Measurements from ENCODE around the gene AGR2. TPM values are rescaled to one million over a fixed set of nuclear protein-coding genes. Genes with fewer than 3 reads are reported as not detected.

Gene AGR2
- total RNA-seq, 1 donor from 2014 or later = 216 TPM

GRCh38 chr7:16812542-16813231 lies 7.9 kb upstream of the AGR2 start:
- no peak for DNase-seq (ENCODE audit: low spot score)

- no peak for DNase-seq (ENCODE audit: low spot score)
These were observed 6.8 kb upstream of the AGR2 start for GRCh38 chr7:16811551-16811950.

GRCh38 chr7:16810573-16810972 lies 5.8 kb upstream of the AGR2 start:
- no peak for DNase-seq (ENCODE audit: low spot score)

- DNase-seq (ENCODE audit: low spot score) = no peak
These were observed 5.3 kb upstream of the AGR2 start for GRCh38 chr7:16810112-16810511.

- no peak for DNase-seq (ENCODE audit: low spot score)
These were observed 642 bp upstream of the AGR2 start for GRCh38 chr7:16805441-16805840.

GRCh38 chr7:16803881-16804673 lies 722 bp downstream of the AGR2 start:
- no peak for DNase-seq (ENCODE audit: low spot score)

- no peak for DNase-seq (ENCODE audit: low spot score)
These were observed 1.7 kb downstream of the AGR2 start for GRCh38 chr7:16803125-16803524.

- no peak for DNase-seq (ENCODE audit: low spot score)
These were observed 3.2 kb downstream of the AGR2 start for GRCh38 chr7:16801579-16801978.

- no peak for DNase-seq (ENCODE audit: low spot score)
These were observed 3.7 kb downstream of the AGR2 start for GRCh38 chr7:16801111-16801542.

GRCh38 chr7:16795624-16796023 lies 9.2 kb downstream of the AGR2 start:
- DNase-seq (ENCODE audit: low spot score) = no peak

GRCh38 chr7:16794986-16795385 lies 9.8 kb downstream of the AGR2 start:
- no peak for DNase-seq (ENCODE audit: low spot score)

- no peak for DNase-seq (ENCODE audit: low spot score)
These were observed 12.7 kb downstream of the AGR2 start for GRCh38 chr7:16791905-16792698.

GRCh38 chr7:16791071-16791470 lies 13.7 kb downstream of the AGR2 start:
- no peak for DNase-seq (ENCODE audit: low spot score)

- DNase-seq (ENCODE audit: low spot score) = no peak
These were observed 17.7 kb downstream of the AGR2 start for GRCh38 chr7:16787127-16787526.

GRCh38 chr7:16786257-16786656 lies 18.5 kb downstream of the AGR2 start:
- no peak for DNase-seq (ENCODE audit: low spot score)

GRCh38 chr7:16785846-16786245 lies 19.0 kb downstream of the AGR2 start:
- DNase-seq (ENCODE audit: low spot score) = no peak

- no peak for DNase-seq (ENCODE audit: low spot score)
These were observed 19.5 kb downstream of the AGR2 start for GRCh38 chr7:16785321-16785720.

- no peak for DNase-seq (ENCODE audit: low spot score)
These were observed 24.2 kb downstream of the AGR2 start for GRCh38 chr7:16780596-16780995.

- DNase-seq (ENCODE audit: low spot score) = no peak
These were observed 25.7 kb downstream of the AGR2 start for GRCh38 chr7:16779051-16779450.

GRCh38 chr7:16778476-16778875 lies 26.3 kb downstream of the AGR2 start:
- no peak for DNase-seq (ENCODE audit: low spot score)

GRCh38 chr7:16776053-16776452 lies 28.7 kb downstream of the AGR2 start:
- no peak for DNase-seq (ENCODE audit: low spot score)

- no peak for DNase-seq (ENCODE audit: low spot score)
These were observed 29.8 kb downstream of the AGR2 start for GRCh38 chr7:16774986-16775385.

GRCh38 chr7:16774294-16774693 lies 30.5 kb downstream of the AGR2 start:
- DNase-seq (ENCODE audit: low spot score) = no peak

Measured in ureter (tissue), 1 donor.